Suppressor macrophage (primary cell): ENCODE results near the gene FMN1.

Experiments
- DNase-seq, 4 experiments: peaks; one replicate each; pipeline ENCODE4 v3.0.0-alpha.2; 2020 to 2022

Gene FMN1

GRCh38 chr15:33124279-33124678, 70.2 kb downstream of the FMN1 start:
- DNase-seq, result no peak

GRCh38 chr15:33119865-33120264, 74.6 kb downstream of the FMN1 start:
- no peak for DNase-seq

GRCh38 chr15:33119273-33119672, 75.2 kb downstream of the FMN1 start:
- DNase-seq, result no peak

GRCh38 chr15:33116198-33116597, 78.3 kb downstream of the FMN1 start:
- no peak for DNase-seq

GRCh38 chr15:33115191-33115861, 79.2 kb downstream of the FMN1 start:
- DNase-seq, result peak in 1 of 4 experiments; percentile 32

GRCh38 chr15:33114374-33114717, 80.2 kb downstream of the FMN1 start:
- no peak for DNase-seq

GRCh38 chr15:33113666-33114373, 80.7 kb downstream of the FMN1 start:
- no peak for DNase-seq

GRCh38 chr15:33112541-33113105, 81.9 kb downstream of the FMN1 start:
- DNase-seq, result no peak

GRCh38 chr15:33111041-33111451, 83.5 kb downstream of the FMN1 start:
- no peak for DNase-seq

- no peak for DNase-seq
These were observed 85.2 kb downstream of the FMN1 start for GRCh38 chr15:33109345-33109744.

- DNase-seq, result no peak
These were observed 86.0 kb downstream of the FMN1 start for GRCh38 chr15:33108518-33108917.

GRCh38 chr15:33107950-33108349, 86.6 kb downstream of the FMN1 start:
- DNase-seq, result no peak

- peak in 2 of 4 experiments; percentile 24 to 33 for DNase-seq
These were observed 90.3 kb downstream of the FMN1 start for GRCh38 chr15:33104212-33104611.

GRCh38 chr15:33101036-33101435, 93.5 kb downstream of the FMN1 start:
- DNase-seq, result no peak

GRCh38 chr15:33100314-33100713, 94.2 kb downstream of the FMN1 start:
- peak in 3 of 4 experiments; percentile 27 to 49 (median 40) for DNase-seq

- DNase-seq, result no peak
These were observed 94.8 kb downstream of the FMN1 start for GRCh38 chr15:33099739-33100138.

GRCh38 chr15:33099213-33099612, 95.3 kb downstream of the FMN1 start:
- no peak for DNase-seq

- peak; percentile 61 to 87 (median 70) for DNase-seq
These were observed 96.1 kb downstream of the FMN1 start for GRCh38 chr15:33098094-33099058.

GRCh38 chr15:33096134-33096533, 98.4 kb downstream of the FMN1 start:
- DNase-seq, result no peak

GRCh38 chr15:33095641-33096040, 98.9 kb downstream of the FMN1 start:
- DNase-seq, result peak in 2 of 4 experiments; percentile 31 to 46

- DNase-seq, result peak in 1 of 4 experiments; percentile 28
These were observed 100.2 kb downstream of the FMN1 start for GRCh38 chr15:33094336-33094735.

GRCh38 chr15:33093222-33093621, 101.3 kb downstream of the FMN1 start:
- DNase-seq, result no peak
